Vagina (tissue), 2 donors: ENCODE data around the gene PRM1.

Experiments
- POLR2A ChIP-seq, 2 donors: fragments of 450-650 bp; IDR thresholded peaks; one replicate each; pipeline ENCODE4 v1.6.1; 2017; ENCODE audit warnings: antibody characterized with exemption in 2 of 2, mild to moderate bottlenecking in 2 of 2, moderate library complexity in 2 of 2
- POLR2AphosphoS5 ChIP-seq, 2 donors: sonication (generic); formaldehyde crosslinking; IDR thresholded peaks; one replicate each; pipeline ENCODE4 v1.9.0; 2017; ENCODE audit warnings: antibody characterized with exemption in 2 of 2, mild to moderate bottlenecking in 2 of 2, low read depth in 1 of 2; ENCODE audit not compliant: insufficient read depth in 1 of 2

DNA sequence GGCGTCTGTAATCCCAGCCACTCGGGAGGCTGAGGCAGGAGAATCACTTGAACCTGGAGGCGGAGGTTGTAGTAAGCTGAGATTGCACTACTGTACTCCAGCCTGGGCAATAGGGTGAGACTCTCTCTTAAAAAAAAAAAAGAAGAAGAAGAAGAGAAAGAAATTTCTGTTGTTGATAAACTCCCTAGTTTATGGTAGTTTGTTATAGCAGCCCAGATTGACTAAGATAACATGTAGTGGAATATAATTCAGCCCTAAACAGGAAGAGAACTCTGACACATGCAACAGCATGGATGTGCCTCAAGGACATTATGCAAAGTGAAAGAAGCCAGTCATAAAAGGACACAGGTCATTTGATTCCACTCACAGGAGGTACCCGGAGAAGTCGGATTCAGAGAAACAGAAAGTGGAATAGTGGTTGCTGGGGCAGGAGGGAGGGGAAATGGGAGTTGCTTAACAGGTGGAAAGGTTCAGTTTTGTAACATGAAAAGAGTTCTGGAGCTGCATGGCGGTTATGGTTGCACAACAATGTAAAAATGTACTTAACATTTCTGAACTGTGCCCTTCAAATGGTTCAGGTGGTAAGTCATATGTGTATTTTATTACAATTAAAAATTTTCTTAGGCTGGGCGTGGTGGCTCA is 26.0 kb upstream of the PRM1 start:
- TF ChIP-seq POLR2A (IDR thresholded peaks at IDR 0.05) (no peak), POLR2AphosphoS5 (IDR thresholded peaks at IDR 0.05; ENCODE audit: insufficient read depth in 1 of 2, low read depth in 1 of 2) (no peak)
